Mesothelial cell of epicardium (in vitro differentiated cells): ENCODE results near the gene PTPN18. TPM values are rescaled to one million over a fixed set of nuclear protein-coding genes. Genes with fewer than 3 reads are reported as not detected.

Source experiments
- DNase-seq, 2 experiments: peaks; one replicate each; pipeline ENCODE4 v3.0.0; 2021; ENCODE audit warnings: low spot score in 2 of 2; ENCODE audit not compliant: unreplicated experiment in 2 of 2
- H3K27ac Mint-ChIP-seq: 2 replicates; pipeline ENCODE4 v1.8.0; 2021; ENCODE audit warnings: mixed read lengths
- H3K27me3 Mint-ChIP-seq: 2 replicates; pipeline ENCODE4 v1.8.0; 2021; ENCODE audit warnings: low read depth, mixed read lengths
- H3K36me3 Mint-ChIP-seq: 2 replicates; pipeline ENCODE4 v1.8.0; 2021; ENCODE audit warnings: mixed read lengths
- H3K4me1 Mint-ChIP-seq: 2 replicates; pipeline ENCODE4 v1.8.0; 2021; ENCODE audit warnings: mixed read lengths
- H3K4me3 Mint-ChIP-seq: 2 replicates; pipeline ENCODE4 v1.8.0; 2021; ENCODE audit warnings: mild to moderate bottlenecking, moderate library complexity, mixed read lengths
- H3K9me3 Mint-ChIP-seq: 2 replicates; pipeline ENCODE4 v1.8.0; 2021; ENCODE audit warnings: mixed read lengths
- CTCF ChIP-seq: fragments of 200-600 bp; sonication (generic); IDR thresholded peaks from one replicate; pipeline ENCODE4 v1.5.0; 2021; ENCODE audit warnings: antibody characterized with exemption; ENCODE audit not compliant: unreplicated experiment
- total RNA-seq: library from RNA; stranded (reverse); gene quantifications from 3 replicates; pipeline ENCODE4 v1.2.1, GENCODE V29; 2021

Gene PTPN18
- total RNA-seq, 1 donor from 2014 or later = 20.1 TPM

GRCh38 chr2:130380096-130380934, 24.5 kb downstream of the PTPN18 start:
- no peaks in the 10 kb centered on the region for H3K27me3 Mint-ChIP-seq
- DNase-seq = no peak
- TF ChIP-seq CTCF = no peak
- H3K27ac Mint-ChIP-seq = no peak overlapping the region
- no peak overlapping the region for H3K4me3 Mint-ChIP-seq
- H3K36me3 Mint-ChIP-seq = peaks cover 8% of the 10 kb centered on the region
- peaks cover 2% of the 10 kb centered on the region for H3K4me1 Mint-ChIP-seq
- no peaks in the 10 kb centered on the region for H3K9me3 Mint-ChIP-seq

DNA sequence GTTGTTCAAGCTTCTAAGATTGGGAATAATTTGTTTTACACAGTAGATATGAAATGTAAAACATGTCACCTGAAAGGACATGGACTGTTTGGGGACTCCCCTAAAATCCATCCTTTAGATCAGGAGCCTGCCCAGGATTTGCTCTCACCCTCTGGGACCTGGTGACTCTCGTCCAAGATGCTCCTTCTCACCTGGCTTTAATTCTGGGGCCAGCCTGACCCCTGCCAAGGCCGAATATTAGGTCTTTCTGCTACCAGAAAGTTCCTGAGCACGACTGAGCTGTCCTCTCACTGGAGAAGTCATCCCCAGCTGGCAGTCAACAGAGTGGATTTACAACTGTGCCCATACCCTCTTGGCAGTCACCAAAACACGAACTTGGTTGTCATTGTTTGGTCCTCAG, 25.3 kb downstream of the PTPN18 start:
- H3K4me3 Mint-ChIP-seq = no peak overlapping the region
- H3K4me1 Mint-ChIP-seq = peaks cover 2% of the 10 kb centered on the region
- no peaks in the 10 kb centered on the region for H3K27me3 Mint-ChIP-seq
- no peaks in the 10 kb centered on the region for H3K9me3 Mint-ChIP-seq
- no peak for TF ChIP-seq CTCF
- no peak for DNase-seq
- no peak overlapping the region for H3K27ac Mint-ChIP-seq
- peaks cover 2% of the 10 kb centered on the region for H3K36me3 Mint-ChIP-seq

GRCh38 chr2:130381619-130382018, 25.8 kb downstream of the PTPN18 start:
- DNase-seq = no peak
- Mint-ChIP-seq H3K36me3 (no peaks in the 10 kb centered on the region), H3K27ac (no peak overlapping the region), H3K4me1 (peaks cover 2% of the 10 kb centered on the region), H3K4me3 (no peak overlapping the region), H3K9me3 (no peaks in the 10 kb centered on the region), H3K27me3 (no peaks in the 10 kb centered on the region)
- no peak for TF ChIP-seq CTCF

DNA sequence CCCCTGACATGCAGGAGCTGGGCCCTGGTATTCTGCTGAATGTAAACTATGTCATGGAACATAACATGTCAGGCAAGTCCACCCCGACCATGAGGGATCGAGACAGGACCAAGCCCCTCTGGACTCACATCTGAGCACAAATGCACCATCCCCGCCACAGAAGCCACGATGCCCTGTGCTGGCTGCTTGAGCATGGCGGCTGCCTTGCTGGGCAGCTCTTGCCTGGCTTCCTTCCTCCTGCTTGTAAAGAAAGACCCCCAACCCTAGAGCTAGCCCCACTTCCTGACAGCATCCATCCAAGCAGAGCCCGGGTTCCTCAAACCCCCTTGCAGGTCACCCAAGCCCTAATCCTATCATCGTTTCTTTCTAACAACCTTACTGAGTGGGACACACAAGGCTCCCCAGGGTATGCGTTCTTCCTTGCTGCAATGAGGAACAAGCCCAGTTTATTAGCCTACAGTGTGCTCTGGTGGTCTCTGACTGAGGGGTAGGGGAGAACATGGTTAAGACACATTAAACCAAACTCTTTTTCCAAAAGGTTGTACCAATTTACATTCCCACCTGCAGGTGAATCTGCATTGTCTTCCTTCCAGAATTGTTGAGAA, 26.6 kb downstream of the PTPN18 start:
- no peak for TF ChIP-seq CTCF
- no peaks in the 10 kb centered on the region for H3K36me3 Mint-ChIP-seq
- no peak overlapping the region for H3K4me3 Mint-ChIP-seq
- peaks cover 2% of the 10 kb centered on the region for H3K4me1 Mint-ChIP-seq
- DNase-seq = no peak
- no peak overlapping the region for H3K27ac Mint-ChIP-seq
- no peaks in the 10 kb centered on the region for H3K9me3 Mint-ChIP-seq
- H3K27me3 Mint-ChIP-seq = no peaks in the 10 kb centered on the region

GRCh38 chr2:130385709-130386108, 29.9 kb downstream of the PTPN18 start:
- H3K36me3 Mint-ChIP-seq = no peaks in the 10 kb centered on the region
- no peaks in the 10 kb centered on the region for H3K9me3 Mint-ChIP-seq
- H3K27me3 Mint-ChIP-seq = no peaks in the 10 kb centered on the region
- no peak overlapping the region for H3K27ac Mint-ChIP-seq
- H3K4me1 Mint-ChIP-seq = no peaks in the 10 kb centered on the region
- no peak overlapping the region for H3K4me3 Mint-ChIP-seq
- no peak for TF ChIP-seq CTCF
- DNase-seq = no peak
